H1 (cell line): Measurements from ENCODE around the gene FOXN3. TPM values are rescaled to one million over a fixed set of nuclear protein-coding genes. Genes with fewer than 3 reads are reported as not detected.

Source experiments
- CTCF ChIA-PET: fragments of 300-600 bp; sonication (Branson Sonifier 250); formaldehyde crosslinking; loops from one replicate; lab custom pipeline; 2021; ENCODE audit not compliant: partially characterized antibody; lab: Charles Lee
- POLR2A ChIA-PET: fragments of 300-600 bp; sonication (Branson Sonifier 250); formaldehyde crosslinking; loops from one replicate; lab custom pipeline; 2021; ENCODE audit warnings: inconsistent platforms; ENCODE audit not compliant: partially characterized antibody; lab: Charles Lee
- DNase-seq, 2 experiments: peaks; one replicate each; pipeline versions ENCODE4 v3.0.0 to v3.0.0-alpha.2; 2010 to 2022; ENCODE audit warnings: low spot score in 2 of 2, low read depth in 1 of 2, mixed read lengths in 1 of 2
- FAIRE-seq: peaks from 2 replicates; lab custom pipeline; 2011; peaks lifted over from hg19 to GRCh38; lab: Jason Lieb, UNC
- H2AFZ ChIP-seq: 2 replicates; pipeline ENCODE4 v1.8.1; 2012; ENCODE audit warnings: low read length, inconsistent platforms
- H2AK5ac ChIP-seq: 2 replicates; pipeline ENCODE4 v1.6.1; 2013; ENCODE audit warnings: low read depth, low read length
- H2BK120ac ChIP-seq: replicated peaks from 2 replicates; pipeline ENCODE3; 2013; ENCODE audit warnings: low read depth, low read length, inconsistent platforms
- H2BK12ac ChIP-seq: 2 replicates; pipeline ENCODE4 v1.6.1; 2013; ENCODE audit warnings: low read depth, low read length
- H2BK15ac ChIP-seq: 2 replicates; pipeline ENCODE4 v1.6.1; 2013; ENCODE audit warnings: low read length
- H2BK20ac ChIP-seq: 2 replicates; pipeline ENCODE4 v1.6.1; 2013; ENCODE audit warnings: low read length
- H2BK5ac ChIP-seq: 2 replicates; pipeline ENCODE4 v1.6.1; 2013; ENCODE audit warnings: low read depth, low read length
- H3K14ac ChIP-seq: 2 replicates; pipeline ENCODE4 v1.6.1; 2013; ENCODE audit warnings: inconsistent platforms; ENCODE audit not compliant: insufficient read length
- H3K18ac ChIP-seq: 2 replicates; pipeline ENCODE4 v1.6.1; 2013; ENCODE audit warnings: low read length; ENCODE audit errors: extremely low read depth
- H3K23ac ChIP-seq: 2 replicates; pipeline ENCODE4 v1.6.1; 2013; ENCODE audit warnings: inconsistent platforms; ENCODE audit not compliant: insufficient read length
- H3K23me2 ChIP-seq: 2 replicates; pipeline ENCODE4 v1.6.1; 2013; ENCODE audit warnings: low read depth, low read length
- H3K27ac ChIP-seq: 2 replicates; pipeline ENCODE4 v1.6.1; 2011; ENCODE audit warnings: low read depth, low read length, inconsistent platforms
- H3K27me3 ChIP-seq, 4 experiments: replicated peaks in 1 of 4; 1 replicate in 1 of 4; 2 replicates in 3 of 4; pipeline versions ENCODE4 v1.6.1 to v1.8.1; 2011 to 2013; ENCODE audit warnings: low read length in 3 of 4, mild to moderate bottlenecking in 3 of 4, inconsistent platforms in 2 of 4, mixed read lengths in 2 of 4, moderate library complexity in 1 of 4; ENCODE audit not compliant: control insufficient read depth in 3 of 4, insufficient read depth in 3 of 4; ENCODE audit errors: extremely low read depth in 1 of 4
- H3K36me3 ChIP-seq, 4 experiments: 2 replicates each; pipeline versions ENCODE4 v1.6.1 to v1.8.1; 2011 to 2013; ENCODE audit warnings: mild to moderate bottlenecking in 4 of 4, low read length in 3 of 4, moderate library complexity in 2 of 4, control low read depth in 1 of 4, inconsistent platforms in 1 of 4; ENCODE audit not compliant: insufficient read depth in 4 of 4, control insufficient read depth in 2 of 4
- H3K4ac ChIP-seq: replicated peaks from 2 replicates; pipeline ENCODE3; 2013; ENCODE audit warnings: low read length, low read depth, mixed read lengths, inconsistent platforms; ENCODE audit not compliant: insufficient read length
- H3K4me1 ChIP-seq, 4 experiments: replicated peaks in 1 of 4; 1 replicate in 1 of 4; 2 replicates in 3 of 4; pipeline versions ENCODE4 v1.6.1 to v1.8.1; 2011 to 2013; ENCODE audit warnings: low read length in 3 of 4, inconsistent platforms in 2 of 4, mixed read lengths in 1 of 4; ENCODE audit not compliant: insufficient read depth in 4 of 4, control insufficient read depth in 3 of 4
- H3K4me2 ChIP-seq, 2 experiments: 2 replicates each; pipeline versions ENCODE4 v1.6.1 to v1.8.1; 2011 to 2013; ENCODE audit warnings: low read depth in 2 of 2, low read length in 2 of 2, control low read depth in 1 of 2, inconsistent platforms in 1 of 2, mild to moderate bottlenecking in 1 of 2; ENCODE audit not compliant: insufficient read depth in 1 of 2
- H3K4me3 ChIP-seq, 4 experiments: fragments of 200-600, 300-600 bp in 1 of 4; sonication (generic), shearing (Covaris generic), sonication (Bioruptor Twin) in 1 of 4; 2 replicates each; pipeline versions ENCODE4 v1.5.1 to v1.8.1; 2011 to 2016; ENCODE audit warnings: low read length in 4 of 4, low read depth in 3 of 4, control low read depth in 2 of 4, inconsistent platforms in 2 of 4, mild to moderate bottlenecking in 2 of 4, mixed read lengths in 1 of 4, moderate library complexity in 1 of 4; ENCODE audit not compliant: insufficient read depth in 2 of 4; ENCODE audit errors: extremely low read depth in 1 of 4
- H3K56ac ChIP-seq: replicated peaks from 2 replicates; pipeline ENCODE3; 2013; ENCODE audit warnings: low read depth, mild to moderate bottlenecking, mixed read lengths, low read length, inconsistent platforms; ENCODE audit not compliant: insufficient read length
- H3K79me1 ChIP-seq: 2 replicates; pipeline ENCODE4 v1.6.1; 2013; ENCODE audit warnings: low read depth, low read length, control low read depth
- H3K79me2 ChIP-seq, 2 experiments: 2 replicates each; pipeline versions ENCODE4 v1.6.1 to v1.8.1; 2012 to 2013; ENCODE audit warnings: low read length in 2 of 2, mild to moderate bottlenecking in 2 of 2, inconsistent platforms in 1 of 2; ENCODE audit not compliant: insufficient read depth in 2 of 2, control insufficient read depth in 1 of 2
- H3K9ac ChIP-seq, 4 experiments: replicated peaks in 1 of 4; 1 replicate in 1 of 4; 2 replicates in 3 of 4; pipeline versions ENCODE4 v1.6.1 to v1.8.1; 2011 to 2013; ENCODE audit warnings: low read depth in 3 of 4, low read length in 3 of 4, control low read depth in 2 of 4, mild to moderate bottlenecking in 2 of 4, moderate library complexity in 2 of 4, inconsistent platforms in 1 of 4; ENCODE audit errors: extremely low read depth in 1 of 4
- H3K9me3 ChIP-seq, 2 experiments: 2 replicates each; pipeline versions ENCODE4 v1.6.1 to v1.8.1; 2012 to 2013; ENCODE audit warnings: mild to moderate bottlenecking in 2 of 2, moderate library complexity in 2 of 2, control low read depth in 1 of 2, inconsistent platforms in 1 of 2, low read depth in 1 of 2, low read length in 1 of 2, mixed read lengths in 1 of 2; ENCODE audit not compliant: insufficient read depth in 2 of 2
- H4K20me1 ChIP-seq, 2 experiments: replicated peaks in 1 of 2; 2 replicates each; pipeline versions ENCODE3 to v1.8.1; 2011 to 2013; ENCODE audit warnings: inconsistent platforms in 2 of 2, low read length in 2 of 2, mild to moderate bottlenecking in 1 of 2; ENCODE audit not compliant: insufficient read depth in 2 of 2, control insufficient read depth in 1 of 2
- H4K5ac ChIP-seq: 2 replicates; pipeline ENCODE4 v1.6.1; 2013; ENCODE audit warnings: low read length, low read depth, mixed read lengths, inconsistent platforms; ENCODE audit not compliant: insufficient read length
- H4K8ac ChIP-seq: 2 replicates; pipeline ENCODE4 v1.8.0; 2013; ENCODE audit warnings: mild to moderate bottlenecking, moderate library complexity, low read length, inconsistent platforms; ENCODE audit not compliant: insufficient read depth; ENCODE audit errors: extremely low read depth
- H4K91ac ChIP-seq: replicated peaks from 2 replicates; pipeline ENCODE3; 2013; ENCODE audit warnings: low read length, mixed read lengths, inconsistent platforms; ENCODE audit not compliant: insufficient read length
- CHD2 ChIP-seq: IDR thresholded peaks from 2 replicates; pipeline ENCODE4 v1.6.1; 2012; ENCODE audit warnings: low read length, improper control_type of control experiment
- HDAC2 ChIP-seq, 2 experiments: fragments of 300-600 bp in 1 of 2; sonication (generic) in 1 of 2; IDR thresholded peaks; 2 replicates each; pipeline ENCODE4 v1.6.1; 2011 to 2012; ENCODE audit warnings: low read depth in 2 of 2, low read length in 2 of 2, mild to moderate bottlenecking in 2 of 2, moderate library complexity in 2 of 2, borderline replicate concordance in 1 of 2, inconsistent platforms in 1 of 2
- MAFK ChIP-seq: IDR thresholded peaks from 2 replicates; pipeline ENCODE4 v1.6.1; 2012; ENCODE audit warnings: low read depth, mild to moderate bottlenecking, improper control_type of control experiment, low read length
- PHF8 ChIP-seq: fragments of 200-600 bp; sonication (generic); conservative IDR thresholded peaks from 2 replicates; pipeline ENCODE4 v1.7.1; 2012; ENCODE audit warnings: low read depth, mild to moderate bottlenecking, inconsistent platforms, low read length, moderate library complexity
- RBBP5 ChIP-seq: IDR thresholded peaks from 2 replicates; pipeline ENCODE4 v1.7.1; 2012; ENCODE audit warnings: low read depth, mild to moderate bottlenecking, inconsistent platforms, low read length, moderate library complexity, borderline replicate concordance
- RXRA ChIP-seq: IDR thresholded peaks from 2 replicates; pipeline ENCODE4 v1.6.1; 2011; ENCODE audit warnings: low read depth, mild to moderate bottlenecking, low read length, moderate library complexity; ENCODE audit not compliant: insufficient read depth
- SIRT6 ChIP-seq: IDR thresholded peaks from one replicate; pipeline ENCODE4 v1.7.1; 2012; ENCODE audit warnings: low read length, inconsistent platforms
- SIX5 ChIP-seq: IDR thresholded peaks from 2 replicates; pipeline ENCODE4 v1.6.1; 2011; ENCODE audit warnings: mild to moderate bottlenecking, low read depth, low read length
- SP4 ChIP-seq: IDR thresholded peaks from 2 replicates; pipeline ENCODE4 v1.6.1; 2012; ENCODE audit warnings: low read length, inconsistent platforms
- ZNF274 ChIP-seq: IDR thresholded peaks from 2 replicates; pipeline ENCODE4 v1.7.0; 2012; ENCODE audit warnings: low read length, borderline replicate concordance; ENCODE audit errors: extremely low read depth
- WGBS, 2 experiments: shearing (Covaris generic) in 1 of 2; methylation state at CpG; one replicate each; pipeline versions ENCODE4 v1.1.6 to v1.1.7; 2013 to 2015; ENCODE audit warnings: low lambda C conversion rate in 2 of 2, mixed read lengths in 2 of 2, inconsistent platforms in 1 of 2, low coverage in 1 of 2, missing lambda C conversion rate in 1 of 2; ENCODE audit not compliant: insufficient replicate concordance in 2 of 2, insufficient coverage in 1 of 2, insufficient read length in 1 of 2; ENCODE audit errors: extremely low coverage in 1 of 2, missing lambda C conversion rate in 1 of 2; 5-methylcytosine and 5-hydroxymethylcytosine counted together
- polyA plus RNA-seq, 7 experiments: library from polyadenylated mRNA; depleted of rRNA in 3 of 7; stranded (reverse) in 5 of 7; unstranded in 2 of 7; fragments of >200 nt in 5 of 7; fragments of 200-250 nt in 2 of 7; gene quantifications; 1 replicate in 5 of 7; 2 replicates in 1 of 7; 4 replicates in 1 of 7; pipeline versions ENCODE4 v1.2.1 to v1.2.3, GENCODE V29; 2011 to 2013; ENCODE audit warnings: missing spikeins in 2 of 7, mixed read lengths in 2 of 7
- total RNA-seq: library from RNA; stranded (reverse); fragmentation: NEBNext Ultra II Directional; extraction: Animal tissue kit (Norgen Biotek cat#: 25700); gene quantifications from 2 replicates; pipeline ENCODE4 v1.2.1, GENCODE V29; 2021
- TF ChIP-seq, protein P1 (sequence below): IDR thresholded peaks from 2 replicates; pipeline ENCODE4 v1.6.1; 2011; ENCODE audit warnings: low read length, improper control_type of control experiment
- TF ChIP-seq, protein P2 (sequence below): IDR thresholded peaks from 2 replicates; pipeline ENCODE4 v1.6.1; 2011; ENCODE audit warnings: low read depth, mild to moderate bottlenecking, low read length; ENCODE audit not compliant: insufficient read depth

The FOXN3 gene
- total and polyA plus RNA-seq, 2 of the 8 experiments (the other 6 are each of a cell fraction or from before 2014, with no cell fraction given) = 52.6 to 178 TPM

DNA sequence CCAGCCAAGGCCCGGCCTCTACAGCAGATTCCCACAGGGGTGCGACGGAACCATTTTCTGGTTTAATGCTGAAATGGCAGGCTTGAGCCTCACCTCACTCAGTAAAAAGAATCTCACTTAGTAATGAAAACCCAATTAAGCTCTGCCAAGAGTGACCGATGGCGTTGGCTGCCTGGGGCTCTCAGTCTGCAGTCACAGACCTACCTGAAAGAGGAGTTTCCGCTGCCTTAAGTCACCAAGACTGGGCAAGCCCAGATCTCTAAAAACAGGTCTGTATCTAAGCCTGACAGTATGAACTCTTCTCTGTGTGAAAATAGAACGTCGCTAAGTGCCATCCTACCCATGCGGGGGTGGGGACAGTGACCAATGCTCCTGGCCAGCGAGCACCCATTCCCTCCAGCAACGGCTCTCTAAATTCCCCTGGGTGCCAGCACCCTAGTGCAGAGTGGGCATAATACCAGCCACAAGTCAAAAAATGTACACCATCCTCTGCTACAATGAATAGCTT is 107.3 kb downstream of the FOXN3 start:
- no peak overlapping the region for H3K56ac ChIP-seq
- H3K9me3 ChIP-seq = no peaks in the 10 kb centered on the region
- no peak for FAIRE-seq
- no peak overlapping the region for H3K23ac ChIP-seq
- peaks cover 7% of the 10 kb centered on the region in 2 experiments for H4K20me1 ChIP-seq
- no peak overlapping the region for H2AFZ ChIP-seq
- no peak overlapping the region for H3K4ac ChIP-seq
- no peak overlapping the region for H2BK15ac ChIP-seq
- no peak overlapping the region for H3K27ac ChIP-seq
- no peak overlapping the region for H2AK5ac ChIP-seq
- DNase-seq = no peak
- no peak overlapping the region for H2BK5ac ChIP-seq
- no peak overlapping the region for H2BK20ac ChIP-seq
- H2BK120ac ChIP-seq = no peak overlapping the region
- no peak overlapping the region for H2BK12ac ChIP-seq
- no peak overlapping the region for H4K91ac ChIP-seq
- H3K14ac ChIP-seq = no peak overlapping the region
- H3K23me2 ChIP-seq = no peaks in the 10 kb centered on the region; the same call in 1 of the 2 replicates
- WGBS, 2 experiments = 88% methylated on average over 11 of the region's 11 CpGs; no CpG with 5 or more reads in 1 of the 2 experiments
- ChIA-PET CTCF (interaction anchor here (1.3 kb wide), 1 partner anchor 16 kb away, joined by 3 read pairs; no protein-coding TSS in a partner anchor), POLR2A (interaction anchor here (0.8 to 1.2 kb wide), 2 partner anchors 13 to 30 kb away, joined by 3 read pairs; no protein-coding TSS in a partner anchor)
- no peaks in the 10 kb centered on the region for H3K27me3 ChIP-seq
- no peak overlapping the region for H3K9ac ChIP-seq
- H3K18ac ChIP-seq = no peak overlapping the region; the same call in 1 of the 2 replicates
- H3K4me1 ChIP-seq = peaks cover 6 to 27% (median 23%) of the 10 kb centered on the region in 4 experiments
- peaks cover 0 to 82% of the 10 kb centered on the region in 2 experiments; a peak in 3 of 4 replicates for H3K79me2 ChIP-seq
- H3K4me3 ChIP-seq = no peak overlapping the region
- no peak overlapping the region for H3K4me2 ChIP-seq
- no peak overlapping the region for H4K5ac ChIP-seq
- H4K8ac ChIP-seq = no peak overlapping the region
- H3K36me3 ChIP-seq = peaks cover 0 to 5% (median 0%) of the 10 kb centered on the region in 4 experiments; a peak in 3 of 8 replicates
- H3K79me1 ChIP-seq = peaks cover 8% of the 10 kb centered on the region
- TF ChIP-seq MAFK = no peak
- no peak for TF ChIP-seq HDAC2 (IDR thresholded peaks at IDR 0.05; ENCODE audit: borderline replicate concordance in 1 of 2, low read depth in 2 of 2, low read length in 2 of 2)
- TF ChIP-seq CHD2 = no peak
- no peak for TF ChIP-seq RBBP5
- TF ChIP-seq, protein P1, sequence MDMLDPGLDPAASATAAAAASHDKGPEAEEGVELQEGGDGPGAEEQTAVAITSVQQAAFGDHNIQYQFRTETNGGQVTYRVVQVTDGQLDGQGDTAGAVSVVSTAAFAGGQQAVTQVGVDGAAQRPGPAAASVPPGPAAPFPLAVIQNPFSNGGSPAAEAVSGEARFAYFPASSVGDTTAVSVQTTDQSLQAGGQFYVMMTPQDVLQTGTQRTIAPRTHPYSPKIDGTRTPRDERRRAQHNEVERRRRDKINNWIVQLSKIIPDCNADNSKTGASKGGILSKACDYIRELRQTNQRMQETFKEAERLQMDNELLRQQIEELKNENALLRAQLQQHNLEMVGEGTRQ = no peak
- TF ChIP-seq, protein P2, sequence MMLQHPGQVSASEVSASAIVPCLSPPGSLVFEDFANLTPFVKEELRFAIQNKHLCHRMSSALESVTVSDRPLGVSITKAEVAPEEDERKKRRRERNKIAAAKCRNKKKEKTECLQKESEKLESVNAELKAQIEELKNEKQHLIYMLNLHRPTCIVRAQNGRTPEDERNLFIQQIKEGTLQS = no peak
- TF ChIP-seq PHF8 = no peak
- no peak for TF ChIP-seq SIX5
- no peak for TF ChIP-seq ZNF274
- TF ChIP-seq SIRT6 = no peak
- no peak for TF ChIP-seq RXRA
- no peak for TF ChIP-seq SP4
